Measurements from ENCODE around the gene DPPA4. TPM values are rescaled to one million over a fixed set of nuclear protein-coding genes. Genes with fewer than 3 reads are reported as not detected.

The DPPA4 gene
- total and polyA plus RNA-seq, 2 experiments from 2014 or later = 0.12 to 0.51 TPM

DNA sequence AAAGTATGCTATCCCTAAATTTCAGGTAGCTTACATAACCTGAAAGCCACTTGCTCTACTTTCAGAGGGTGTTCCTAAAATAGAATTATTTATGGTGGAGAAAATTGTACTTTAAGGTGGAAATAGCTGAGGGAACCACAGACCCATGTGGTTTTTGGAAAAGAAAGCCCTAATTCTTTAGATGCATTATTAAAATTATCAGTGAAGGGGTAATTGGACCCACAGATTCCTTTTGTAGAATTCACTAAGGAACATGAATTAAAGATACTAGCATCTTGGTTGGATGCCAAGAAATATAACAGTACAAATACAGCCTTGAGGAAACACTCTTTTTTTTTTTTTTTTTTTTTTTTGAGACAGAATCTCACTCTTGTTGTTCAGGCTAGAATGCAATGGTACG is 58.8 kb downstream of the DPPA4 start:
- H3K4me1 ChIP-seq (ENCODE audit: low read depth) = no peaks in the 10 kb centered on the region
- H3K9me3 ChIP-seq (ENCODE audit: low read depth) = no peaks in the 10 kb centered on the region
- H3K27ac ChIP-seq = no peak overlapping the region
- no peak overlapping the region for H3K4me3 ChIP-seq
- H3K27me3 ChIP-seq = no peaks in the 10 kb centered on the region
- DNase-seq (ENCODE audit: low read depth in 1 of 2, low spot score in 1 of 2) = peak in 1 of 2 donors; percentile 30
- TF ChIP-seq, protein P1, sequence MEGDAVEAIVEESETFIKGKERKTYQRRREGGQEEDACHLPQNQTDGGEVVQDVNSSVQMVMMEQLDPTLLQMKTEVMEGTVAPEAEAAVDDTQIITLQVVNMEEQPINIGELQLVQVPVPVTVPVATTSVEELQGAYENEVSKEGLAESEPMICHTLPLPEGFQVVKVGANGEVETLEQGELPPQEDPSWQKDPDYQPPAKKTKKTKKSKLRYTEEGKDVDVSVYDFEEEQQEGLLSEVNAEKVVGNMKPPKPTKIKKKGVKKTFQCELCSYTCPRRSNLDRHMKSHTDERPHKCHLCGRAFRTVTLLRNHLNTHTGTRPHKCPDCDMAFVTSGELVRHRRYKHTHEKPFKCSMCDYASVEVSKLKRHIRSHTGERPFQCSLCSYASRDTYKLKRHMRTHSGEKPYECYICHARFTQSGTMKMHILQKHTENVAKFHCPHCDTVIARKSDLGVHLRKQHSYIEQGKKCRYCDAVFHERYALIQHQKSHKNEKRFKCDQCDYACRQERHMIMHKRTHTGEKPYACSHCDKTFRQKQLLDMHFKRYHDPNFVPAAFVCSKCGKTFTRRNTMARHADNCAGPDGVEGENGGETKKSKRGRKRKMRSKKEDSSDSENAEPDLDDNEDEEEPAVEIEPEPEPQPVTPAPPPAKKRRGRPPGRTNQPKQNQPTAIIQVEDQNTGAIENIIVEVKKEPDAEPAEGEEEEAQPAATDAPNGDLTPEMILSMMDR (IDR thresholded peaks at IDR 0.05; ENCODE audit: low read depth, low read length) = no peak
- H3K36me3 ChIP-seq = no peaks in the 10 kb centered on the region

DNA sequence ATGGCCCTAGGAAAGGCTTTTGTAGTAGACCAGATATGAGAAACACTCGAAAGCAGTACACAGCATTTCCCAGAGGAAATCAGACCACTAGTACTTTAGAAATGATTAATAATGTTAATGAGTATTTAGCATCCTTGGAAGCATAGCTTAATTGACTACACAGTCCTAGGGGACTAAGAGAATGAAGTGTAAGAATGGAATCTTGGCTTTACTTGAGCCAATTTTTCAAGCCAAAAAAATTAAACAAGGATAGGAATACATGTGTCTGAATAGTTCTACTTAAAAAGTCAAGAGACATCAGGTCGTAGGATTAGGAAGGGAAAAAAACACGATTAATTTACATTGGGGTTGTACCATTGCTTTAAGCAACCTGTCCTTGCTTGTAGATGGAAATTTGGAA is 59.2 kb downstream of the DPPA4 start:
- Histone ChIP-seq H3K27me3 (no peaks in the 10 kb centered on the region), H3K27ac (no peak overlapping the region), H3K4me3 (no peak overlapping the region), H3K36me3 (no peaks in the 10 kb centered on the region), H3K9me3 (ENCODE audit: low read depth) (no peaks in the 10 kb centered on the region), H3K4me1 (ENCODE audit: low read depth) (no peaks in the 10 kb centered on the region)
- no peak for DNase-seq (ENCODE audit: low read depth in 1 of 2, low spot score in 1 of 2)
- TF ChIP-seq, protein P1 (IDR thresholded peaks at IDR 0.05; ENCODE audit: low read depth, low read length) = no peak

Other genes with a start within 250 kb of the DPPA4 start
- gene MORC1, start 219.4 kb downstream of the DPPA4 start, total RNA-seq = not detected in 2 replicates
- gene MORC1, start 219.4 kb downstream of the DPPA4 start, polyA plus RNA-seq = not detected in 2 replicates
- not detected in 2 replicates for gene C3orf85, start 200.8 kb downstream of the DPPA4 start, total RNA-seq
- not detected in 2 replicates for gene C3orf85, start 200.8 kb downstream of the DPPA4 start, polyA plus RNA-seq
- not detected in 2 replicates for gene DPPA2, start 21.0 kb downstream of the DPPA4 start, total RNA-seq
- gene DPPA2, start 21.0 kb downstream of the DPPA4 start, polyA plus RNA-seq = not detected in 2 replicates

All from cardiac muscle cell (in vitro differentiated cells and primary cell).